OCI-LY7 (cell line): ENCODE measurements around the gene PRKCA.

Experiments
- CTCF ChIP-seq: fragments of 200-600 bp; sonication (generic); conservative IDR thresholded peaks from 2 replicates; pipeline ENCODE4 v1.5.1; 2014; ENCODE audit warnings: mild to moderate bottlenecking, antibody characterized with exemption, low read length, moderate library complexity, mixed read lengths
- EZH2phosphoT487 ChIP-seq: fragments of 200-600 bp; sonication (generic); IDR thresholded peaks from 2 replicates; pipeline ENCODE4 v1.6.1; 2018; ENCODE audit warnings: low read depth, borderline replicate concordance, mild to moderate bottlenecking, mixed run types, antibody characterized with exemption, low read length, moderate library complexity, mixed read lengths

- no peak for TF ChIP-seq CTCF
- TF ChIP-seq EZH2phosphoT487, result no peak
Observed at GRCh38 chr17:66416207-66416940, 114.0 kb downstream of the PRKCA start.
